B cell (primary cell): ENCODE results near the gene DACT2. TPM values are rescaled to one million over a fixed set of nuclear protein-coding genes. Genes with fewer than 3 reads are reported as not detected.

Experiments used
- ATAC-seq: fragments of 200-7000 bp; cut with Tn5 transposase; one replicate; pipeline ENCODE4 v1.10.0; 2021; ENCODE audit warnings: low read depth, mild to moderate bottlenecking, moderate number of reproducible peaks, moderate library complexity
- CTCF ChIA-PET: fragments of 350-600 bp; sonication (Branson Sonifier 250); formaldehyde crosslinking; loops from one replicate; lab custom pipeline; 2021; ENCODE audit warnings: antibody characterized with exemption, inconsistent platforms; lab: Charles Lee
- POLR2A ChIA-PET: fragments of 350-600 bp; sonication (Branson Sonifier 250); formaldehyde crosslinking; loops from one replicate; lab custom pipeline; 2021; ENCODE audit warnings: antibody characterized with exemption; lab: Charles Lee
- DNase-seq: peaks from one replicate; pipeline ENCODE4 v3.0.0; 2013
- H2AFZ ChIP-seq: 2 replicates; pipeline ENCODE4 v1.6.1; 2012; ENCODE audit warnings: mild to moderate bottlenecking, low read depth, low read length; ENCODE audit not compliant: insufficient read depth, poor library complexity, severe bottlenecking
- H3K27ac ChIP-seq, 2 donors: 1 replicate in 1 of 2; 2 replicates in 1 of 2; pipeline ENCODE4 v1.5.1; 2012 to 2013; ENCODE audit warnings: low read length in 2 of 2, mild to moderate bottlenecking in 2 of 2, moderate library complexity in 1 of 2
- H3K27me3 ChIP-seq, 4 experiments: fragments of 200-600 bp in 1 of 4; sonication (generic) in 1 of 4; replicated peaks in 1 of 4; 1 replicate in 2 of 4; 2 replicates in 2 of 4; pipeline versions ENCODE4 v1.6.1 to v1.7.0; 2013 to 2016; ENCODE audit warnings: low read length in 3 of 4, mild to moderate bottlenecking in 2 of 4, mixed read lengths in 1 of 4, moderate library complexity in 1 of 4; ENCODE audit not compliant: insufficient read depth in 4 of 4, control insufficient read depth in 3 of 4; ENCODE audit errors: control extremely low read depth in 1 of 4
- H3K36me3 ChIP-seq, 2 experiments: replicated peaks in 1 of 2; 1 replicate in 1 of 2; 2 replicates in 1 of 2; pipeline versions ENCODE4 v1.6.1 to v1.7.1; 2013; ENCODE audit warnings: low read length in 1 of 2; ENCODE audit not compliant: insufficient read depth in 2 of 2, control insufficient read depth in 1 of 2; ENCODE audit errors: control extremely low read depth in 1 of 2, extremely low read depth in 1 of 2
- H3K4me1 ChIP-seq, 2 donors: fragments of 200-600 bp in 1 of 2; sonication (generic) in 1 of 2; 1 replicate in 1 of 2; 2 replicates in 1 of 2; pipeline versions ENCODE4 v1.5.1 to v1.6.1; 2013 to 2017; ENCODE audit warnings: low read length in 2 of 2; ENCODE audit not compliant: control insufficient read depth in 2 of 2, insufficient read depth in 2 of 2
- H3K4me2 ChIP-seq: replicated peaks from 2 replicates; pipeline ENCODE3; 2012; ENCODE audit warnings: mild to moderate bottlenecking, low read depth, low read length; ENCODE audit not compliant: poor library complexity, severe bottlenecking
- H3K4me3 ChIP-seq, 5 experiments: fragments of 200-600 bp in 1 of 5; sonication (generic) in 1 of 5; 1 replicate in 3 of 5; 2 replicates in 2 of 5; pipeline versions ENCODE4 v1.5.1 to v1.7.0; 2011 to 2016; ENCODE audit warnings: low read length in 4 of 5, mild to moderate bottlenecking in 4 of 5, low read depth in 2 of 5, control low read depth in 1 of 5, moderate library complexity in 1 of 5; ENCODE audit not compliant: insufficient read depth in 1 of 5; ENCODE audit errors: control extremely low read depth in 1 of 5, extremely low read depth in 1 of 5
- H3K79me2 ChIP-seq: fragments of 200-600 bp; sonication (generic); one replicate; pipeline ENCODE4 v1.6.0; 2016; ENCODE audit warnings: low read length; ENCODE audit not compliant: control insufficient read depth, insufficient read depth
- H3K9ac ChIP-seq: fragments of 200-600 bp; sonication (generic); 2 replicates; pipeline ENCODE4 v1.6.1; 2017; ENCODE audit warnings: mild to moderate bottlenecking, low read length, moderate library complexity
- H3K9me3 ChIP-seq, 3 donors: one replicate each; pipeline versions ENCODE4 v1.6.1 to v1.7.1; 2013; ENCODE audit warnings: low read length in 2 of 3; ENCODE audit not compliant: control insufficient read depth in 2 of 3, insufficient read depth in 1 of 3; ENCODE audit errors: control extremely low read depth in 1 of 3
- H4K20me1 ChIP-seq: 2 replicates; pipeline ENCODE4 v1.6.0; 2012; ENCODE audit warnings: mild to moderate bottlenecking, low read length; ENCODE audit not compliant: insufficient read depth, control insufficient read depth, poor library complexity, severe bottlenecking
- H3K27ac Mint-ChIP-seq: one replicate; pipeline ENCODE4 v1.8.0; 2021; ENCODE audit warnings: mixed read lengths
- H3K27me3 Mint-ChIP-seq: one replicate; pipeline ENCODE4 v1.8.0; 2021; ENCODE audit warnings: mixed read lengths
- H3K4me1 Mint-ChIP-seq: one replicate; pipeline ENCODE4 v1.8.0; 2021; ENCODE audit warnings: mixed read lengths
- H3K4me3 Mint-ChIP-seq: one replicate; pipeline ENCODE4 v1.8.0; 2021; ENCODE audit warnings: mixed read lengths
- H3K9me3 Mint-ChIP-seq: one replicate; pipeline ENCODE4 v1.8.0; 2022; ENCODE audit warnings: mixed read lengths; ENCODE audit not compliant: insufficient read depth
- CTCF ChIP-seq: fragments of 200-600 bp; IDR thresholded peaks from one replicate; pipeline ENCODE4 v1.8.0; 2022; ENCODE audit warnings: antibody characterized with exemption, mild to moderate bottlenecking
- EZH2 ChIP-seq: IDR thresholded peaks from 2 replicates; pipeline ENCODE4 v1.6.1; 2012; ENCODE audit warnings: borderline replicate concordance, low read depth, mild to moderate bottlenecking, moderate library complexity, low read length; ENCODE audit not compliant: insufficient read depth, poor library complexity, severe bottlenecking
- WGBS: methylation state at CpG from one replicate; pipeline ENCODE4 v1.1.5; 2013; ENCODE audit warnings: missing lambda C conversion rate; ENCODE audit not compliant: insufficient coverage; 5-methylcytosine and 5-hydroxymethylcytosine counted together
- intact Hi-C: fragments of 100-400 bp; cut with micrococcal nuclease; formaldehyde crosslinking; loops from one replicate; pipeline ENCODE4 v1.10.0; 2022
- polyA plus RNA-seq: library from polyadenylated mRNA; depleted of rRNA; stranded (reverse); fragments of >200 nt; gene quantifications from 2 replicates; pipeline ENCODE4 v1.2.3, GENCODE V29; 2012
- total RNA-seq, 2 donors: library from RNA; stranded (reverse); fragments of 120-200 nt in 1 of 2; gene quantifications; 1 replicate in 1 of 2; 2 replicates in 1 of 2; pipeline versions ENCODE4 v1.2.3 to v1.2.4, GENCODE V29; 2013 to 2022

DACT2 gene
- total and polyA plus RNA-seq, 2 donors (not counting 1 experiment from before 2014, with no cell fraction given), result not detected

- ChIA-PET CTCF (no interaction called here), POLR2A (no interaction called here)
- Mint-ChIP-seq H3K4me1 (no peaks in the 10 kb centered on the region), H3K27me3 (peaks cover 3% of the 10 kb centered on the region), H3K9me3 (no peaks in the 10 kb centered on the region), H3K27ac (no peak overlapping the region), H3K4me3 (no peak overlapping the region)
- H3K4me3 ChIP-seq, result no peak overlapping the region
- no peaks in the 10 kb centered on the region for H4K20me1 ChIP-seq
- no peak for TF ChIP-seq EZH2
- TF ChIP-seq CTCF, result no peak
- H2AFZ ChIP-seq, result no peak overlapping the region
- no peaks in the 10 kb centered on the region for H3K27me3 ChIP-seq
- no peak overlapping the region for H3K4me2 ChIP-seq
- H3K27ac ChIP-seq, result no peak overlapping the region
- intact Hi-C loops, result no loop called here
- peaks cover 0 to 6% (median 0%) of the 10 kb centered on the region in 3 donors for H3K9me3 ChIP-seq
- no peaks in the 10 kb centered on the region for H3K36me3 ChIP-seq
- ATAC-seq (no peak), DNase-seq (no peak)
- H3K4me1 ChIP-seq, result no peaks in the 10 kb centered on the region
- WGBS, result 84% methylated on average over 22 of the region's 24 CpGs
- no peak overlapping the region for H3K9ac ChIP-seq
- H3K79me2 ChIP-seq, result no peaks in the 10 kb centered on the region
These were observed 59.1 kb downstream of the DACT2 start for GRCh38 chr6:168260420-168260987.

GRCh38 chr6:168258795-168259194 lies 60.8 kb downstream of the DACT2 start:
- Histone ChIP-seq H3K9ac (no peak overlapping the region), H4K20me1 (no peaks in the 10 kb centered on the region), H3K27me3 (no peaks in the 10 kb centered on the region), H3K4me3 (no peak overlapping the region), H3K36me3 (no peaks in the 10 kb centered on the region), H3K4me2 (no peak overlapping the region), H3K27ac (no peak overlapping the region), H3K4me1 (no peaks in the 10 kb centered on the region), H3K79me2 (no peaks in the 10 kb centered on the region), H3K9me3 (peaks cover 0 to 16% (median 0%) of the 10 kb centered on the region in 3 donors), H2AFZ (no peak overlapping the region)
- ChIA-PET POLR2A (no interaction called here), CTCF (no interaction called here)
- no peak overlapping the region for H3K4me3 Mint-ChIP-seq
- H3K9me3 Mint-ChIP-seq, result peaks cover 5% of the 10 kb centered on the region
- WGBS, result 94% methylated on average over 10 of the region's 15 CpGs
- peaks cover 3% of the 10 kb centered on the region for H3K27me3 Mint-ChIP-seq
- no peak overlapping the region for H3K27ac Mint-ChIP-seq
- H3K4me1 Mint-ChIP-seq, result no peaks in the 10 kb centered on the region
- ATAC-seq (no peak), DNase-seq (no peak)
- no peak for TF ChIP-seq CTCF
- no peak for TF ChIP-seq EZH2
- intact Hi-C loops, result no loop called here
